T-helper 17 cell (primary cell): ENCODE data around the gene CACNA2D3. TPM values are rescaled to one million over a fixed set of nuclear protein-coding genes. Genes with fewer than 3 reads are reported as not detected.

Experiments
- ATAC-seq: fragments of 150-1000 bp; cut with Tn5 transposase; 2 replicates; pipeline ENCODE4 v1.10.0; 2021; ENCODE audit warnings: mild to moderate bottlenecking, moderate library complexity
- DNase-seq, 3 donors: peaks; one replicate each; pipeline versions ENCODE4 v3.0.0 to v3.0.0-alpha.2; 2020 to 2021
- H3K9me3 ChIP-seq: one replicate; pipeline ENCODE4 v1.7.0; 2013; ENCODE audit warnings: low read length, mild to moderate bottlenecking; ENCODE audit not compliant: control insufficient read depth, poor library complexity, severe bottlenecking
- H3K27ac Mint-ChIP-seq: one replicate; pipeline ENCODE4 v1.8.0; 2022; ENCODE audit warnings: mild to moderate bottlenecking, moderate library complexity, mixed read lengths
- H3K27me3 Mint-ChIP-seq: one replicate; pipeline ENCODE4 v1.8.0; 2022; ENCODE audit warnings: mixed read lengths
- H3K36me3 Mint-ChIP-seq: one replicate; pipeline ENCODE4 v1.8.0; 2022; ENCODE audit warnings: low read depth, mixed read lengths
- H3K4me1 Mint-ChIP-seq: one replicate; pipeline ENCODE4 v1.8.0; 2022; ENCODE audit warnings: mild to moderate bottlenecking, mixed read lengths
- H3K4me3 Mint-ChIP-seq: one replicate; pipeline ENCODE4 v1.8.0; 2022; ENCODE audit warnings: mild to moderate bottlenecking, moderate library complexity, mixed read lengths
- total RNA-seq, 4 donors: library from RNA in 2 of 4; stranded (reverse) in 2 of 4; gene quantifications; one replicate each; pipeline ENCODE4 v1.2.3 and lab custom pipeline; 2022 to 2026

CACNA2D3 gene
- total RNA-seq, 2 donors from 2014 or later: 0.08 TPM; not detected in 1

GRCh38 chr3:54494209-54494608, 371.9 kb downstream of the CACNA2D3 start:
- DNase-seq (no peak), ATAC-seq (no peak)
- no peaks in the 10 kb centered on the region for H3K27me3 Mint-ChIP-seq
- no peaks in the 10 kb centered on the region for H3K4me1 Mint-ChIP-seq
- H3K9me3 ChIP-seq: no peaks in the 10 kb centered on the region
- no peak overlapping the region for H3K27ac Mint-ChIP-seq
- no peaks in the 10 kb centered on the region for H3K36me3 Mint-ChIP-seq
- H3K4me3 Mint-ChIP-seq: no peak overlapping the region

DNA sequence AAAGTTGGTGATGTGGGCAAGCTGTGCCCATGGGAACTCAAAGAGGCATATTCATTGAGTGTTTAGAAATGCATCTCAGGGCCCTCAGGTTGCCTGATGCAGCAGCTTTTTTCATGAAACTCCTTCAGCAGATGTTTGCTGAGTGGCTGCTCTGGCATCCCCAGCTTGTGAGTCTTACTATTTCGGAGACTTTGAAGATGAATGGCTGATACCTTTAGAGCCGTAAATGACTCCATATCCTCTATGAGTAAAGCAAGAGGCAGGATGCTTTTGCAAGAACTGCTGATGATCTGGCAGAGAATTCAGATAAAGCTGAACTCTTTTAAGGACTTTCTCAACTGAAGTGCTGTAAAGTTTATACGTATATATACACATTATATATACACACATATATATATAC, 384.3 kb downstream of the CACNA2D3 start:
- Mint-ChIP-seq H3K27me3 (no peaks in the 10 kb centered on the region), H3K27ac (no peak overlapping the region), H3K4me1 (no peaks in the 10 kb centered on the region), H3K4me3 (no peak overlapping the region), H3K36me3 (no peaks in the 10 kb centered on the region)
- no peaks in the 10 kb centered on the region for H3K9me3 ChIP-seq
- ATAC-seq (no peak), DNase-seq (no peak)

DNA sequence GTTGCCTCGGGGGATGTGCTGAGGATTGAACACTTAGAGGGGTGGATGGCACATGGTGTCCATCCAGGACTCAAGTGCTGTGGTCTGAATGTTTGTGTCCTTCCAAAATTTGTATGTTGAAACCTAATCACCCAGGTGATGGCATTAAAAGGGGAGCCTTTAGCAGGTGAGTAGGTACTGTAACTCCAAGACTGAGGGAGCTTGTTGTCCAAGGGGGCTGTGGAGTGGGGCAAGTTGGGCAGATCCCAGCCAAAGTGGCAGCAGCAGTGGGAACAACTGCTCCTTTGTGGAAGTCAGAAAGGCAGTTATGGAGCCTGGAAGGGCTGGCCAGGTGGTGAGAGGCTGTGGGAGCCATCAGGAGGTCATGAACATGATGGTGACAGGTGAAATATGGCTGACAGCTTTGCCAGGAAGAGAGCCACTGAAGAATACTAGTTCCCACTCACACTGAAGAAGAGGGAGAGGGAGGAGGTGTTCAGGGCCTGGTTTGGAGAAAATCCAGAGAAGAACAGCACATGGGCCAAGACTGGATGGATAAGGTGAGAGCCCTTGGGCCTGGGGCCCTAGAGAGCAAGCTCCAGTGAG, 385.6 kb downstream of the CACNA2D3 start:
- no peaks in the 10 kb centered on the region for H3K9me3 ChIP-seq
- H3K36me3 Mint-ChIP-seq: no peaks in the 10 kb centered on the region
- H3K4me3 Mint-ChIP-seq: no peak overlapping the region
- H3K4me1 Mint-ChIP-seq: no peaks in the 10 kb centered on the region
- DNase-seq (no peak), ATAC-seq (no peak)
- no peak overlapping the region for H3K27ac Mint-ChIP-seq
- H3K27me3 Mint-ChIP-seq: no peaks in the 10 kb centered on the region

DNA sequence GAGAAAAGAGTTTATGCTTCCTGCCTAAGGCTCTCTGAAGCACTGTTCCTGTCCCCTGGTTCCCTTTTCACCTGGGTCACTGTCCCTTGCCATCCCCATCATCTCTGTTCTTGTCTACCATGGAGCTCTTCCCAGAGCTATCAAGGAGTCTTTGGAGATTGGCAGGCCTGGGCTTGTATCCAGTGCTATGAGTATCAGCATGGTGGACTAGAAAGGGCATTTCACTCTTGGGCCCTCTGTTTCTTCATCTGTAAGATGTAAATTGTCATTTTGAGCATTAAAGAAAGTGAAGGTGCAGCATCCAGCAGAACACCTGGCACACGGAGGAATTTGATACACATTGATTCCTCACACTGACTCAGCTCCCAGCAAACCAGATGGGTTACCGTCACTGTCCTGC, 388.2 kb downstream of the CACNA2D3 start:
- Mint-ChIP-seq H3K4me3 (no peak overlapping the region), H3K4me1 (no peaks in the 10 kb centered on the region), H3K27me3 (no peaks in the 10 kb centered on the region), H3K36me3 (no peaks in the 10 kb centered on the region), H3K27ac (no peak overlapping the region)
- H3K9me3 ChIP-seq: no peaks in the 10 kb centered on the region
- ATAC-seq: no peak
- no peak for DNase-seq

DNA sequence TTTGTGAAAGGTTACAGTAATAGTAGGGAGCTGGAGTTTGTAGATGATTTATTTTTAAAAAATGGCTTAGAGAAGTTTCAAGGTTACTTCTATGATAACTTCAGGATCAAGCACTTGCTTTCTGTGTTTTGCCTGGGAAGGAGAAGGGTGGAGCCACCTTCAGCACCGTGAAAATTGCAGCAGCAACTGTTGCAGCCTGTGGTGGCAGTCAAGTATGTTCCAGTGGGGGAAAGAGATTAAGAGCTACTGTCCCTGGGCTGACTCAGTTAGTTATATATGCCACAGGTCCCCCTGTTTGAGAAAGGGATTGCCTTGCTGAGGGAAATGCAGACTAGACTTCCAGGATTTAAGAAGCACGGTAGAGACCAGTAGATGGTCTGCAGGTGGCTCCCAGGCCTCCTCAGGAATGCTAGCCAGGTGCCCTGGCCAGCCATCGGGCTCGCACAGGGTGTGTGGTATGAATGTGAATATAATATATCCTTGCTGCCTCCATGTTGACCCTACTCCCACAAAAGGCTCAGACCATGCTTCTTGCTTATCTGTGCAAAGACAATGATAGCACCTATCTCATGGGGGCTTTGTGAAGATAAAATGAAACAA, 389.5 kb downstream of the CACNA2D3 start:
- H3K4me1 Mint-ChIP-seq: no peaks in the 10 kb centered on the region
- no peak overlapping the region for H3K27ac Mint-ChIP-seq
- H3K27me3 Mint-ChIP-seq: no peaks in the 10 kb centered on the region
- H3K4me3 Mint-ChIP-seq: no peak overlapping the region
- no peak for DNase-seq
- no peak for ATAC-seq
- H3K36me3 Mint-ChIP-seq: no peaks in the 10 kb centered on the region
- no peaks in the 10 kb centered on the region for H3K9me3 ChIP-seq

DNA sequence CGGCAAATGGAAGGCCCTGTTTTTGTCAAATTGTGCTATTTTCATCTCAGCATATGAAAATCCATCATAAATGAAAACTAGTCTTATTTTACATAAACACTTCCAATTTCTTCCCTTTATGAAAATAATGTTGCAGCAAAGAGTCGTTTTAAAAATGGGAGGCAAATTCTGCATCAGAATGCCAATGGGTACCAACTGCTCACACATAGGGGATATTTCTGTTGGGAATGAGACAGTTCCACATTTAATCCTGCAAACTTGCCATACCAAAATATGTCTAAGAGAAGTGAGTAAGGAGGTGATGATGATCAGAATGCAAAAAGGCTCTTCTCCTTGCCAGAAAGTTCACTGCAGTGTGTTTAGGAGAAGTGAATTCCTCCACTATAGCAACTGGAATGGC, 391.7 kb downstream of the CACNA2D3 start:
- no peaks in the 10 kb centered on the region for H3K4me1 Mint-ChIP-seq

DNA sequence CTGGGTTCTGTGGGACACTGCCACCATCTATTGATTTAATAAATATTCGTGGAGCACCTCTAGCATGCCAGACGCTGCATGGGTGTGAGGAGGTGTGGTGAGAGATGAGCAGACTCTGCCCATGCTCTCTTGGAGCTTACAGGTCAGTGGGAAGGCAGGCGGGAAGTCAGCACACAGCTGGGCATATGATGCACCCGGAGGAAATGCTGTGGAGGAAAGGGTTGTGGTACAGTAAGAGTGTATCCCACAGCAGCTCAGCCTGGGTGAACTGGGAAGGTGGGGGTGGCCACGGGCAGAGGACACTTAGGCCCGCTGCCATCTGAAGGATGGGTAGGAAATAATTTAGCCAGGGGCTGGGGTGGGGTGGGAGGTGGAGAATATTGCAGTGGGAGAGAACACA, 392.1 kb downstream of the CACNA2D3 start:
- Mint-ChIP-seq H3K27ac (no peak overlapping the region), H3K27me3 (no peaks in the 10 kb centered on the region), H3K4me3 (no peak overlapping the region), H3K36me3 (no peaks in the 10 kb centered on the region), H3K4me1 (no peaks in the 10 kb centered on the region)
- DNase-seq (no peak), ATAC-seq (no peak)
- H3K9me3 ChIP-seq: no peaks in the 10 kb centered on the region

More for the DNA sequence above, 391.7 kb downstream of the CACNA2D3 start:
- DNase-seq: no peak
- H3K36me3 Mint-ChIP-seq: no peaks in the 10 kb centered on the region
- H3K9me3 ChIP-seq: no peaks in the 10 kb centered on the region
- H3K27me3 Mint-ChIP-seq: no peaks in the 10 kb centered on the region
- H3K4me3 Mint-ChIP-seq: no peak overlapping the region
- ATAC-seq: no peak
- H3K27ac Mint-ChIP-seq: no peak overlapping the region

DNA sequence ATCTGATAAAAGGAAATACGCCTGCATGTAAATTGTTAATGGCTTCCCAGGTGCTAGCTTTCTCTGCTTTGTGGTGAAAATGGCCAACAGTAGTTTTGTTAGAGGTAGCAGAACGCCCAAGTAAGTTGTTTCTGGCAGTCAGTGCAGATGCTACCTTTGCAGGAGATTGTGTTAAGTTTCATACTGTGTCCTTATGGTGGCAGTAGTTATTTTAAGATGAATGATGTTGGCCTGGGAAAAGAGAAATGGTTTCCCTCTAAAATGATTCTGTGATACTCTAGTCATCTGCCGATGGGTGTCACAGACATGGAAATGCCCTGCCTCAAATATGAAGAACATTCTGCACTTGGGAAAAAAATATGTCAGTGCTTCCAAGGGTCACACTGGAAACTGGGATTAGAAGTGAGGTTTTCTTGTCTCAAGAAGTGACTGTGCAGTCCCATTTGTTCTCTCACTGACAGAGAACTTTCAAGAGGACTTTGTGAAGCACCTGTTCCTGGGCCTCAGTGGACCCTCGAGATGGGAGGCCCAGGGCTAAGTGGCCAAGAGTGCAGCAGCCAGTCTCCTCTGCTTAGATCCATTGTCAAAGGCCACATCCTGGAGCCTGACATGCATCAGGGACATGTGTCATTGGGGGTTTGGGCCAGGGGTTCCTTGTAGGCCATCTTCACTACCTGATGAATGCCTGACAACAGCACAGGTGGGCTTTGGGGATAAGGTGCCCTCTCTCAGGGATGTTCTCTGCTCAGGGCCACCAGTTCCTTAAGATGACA, 393.3 kb downstream of the CACNA2D3 start:
- no peak for DNase-seq
- no peaks in the 10 kb centered on the region for H3K9me3 ChIP-seq
- Mint-ChIP-seq H3K4me1 (no peaks in the 10 kb centered on the region), H3K4me3 (no peak overlapping the region), H3K36me3 (no peaks in the 10 kb centered on the region), H3K27ac (no peak overlapping the region), H3K27me3 (no peaks in the 10 kb centered on the region)
- ATAC-seq: no peak

GRCh38 chr3:54517424-54517823, 395.1 kb downstream of the CACNA2D3 start:
- Mint-ChIP-seq H3K27ac (no peak overlapping the region), H3K36me3 (no peaks in the 10 kb centered on the region), H3K4me1 (no peaks in the 10 kb centered on the region), H3K4me3 (no peak overlapping the region), H3K27me3 (no peaks in the 10 kb centered on the region)
- H3K9me3 ChIP-seq: no peaks in the 10 kb centered on the region
- ATAC-seq (no peak), DNase-seq (no peak)

DNA sequence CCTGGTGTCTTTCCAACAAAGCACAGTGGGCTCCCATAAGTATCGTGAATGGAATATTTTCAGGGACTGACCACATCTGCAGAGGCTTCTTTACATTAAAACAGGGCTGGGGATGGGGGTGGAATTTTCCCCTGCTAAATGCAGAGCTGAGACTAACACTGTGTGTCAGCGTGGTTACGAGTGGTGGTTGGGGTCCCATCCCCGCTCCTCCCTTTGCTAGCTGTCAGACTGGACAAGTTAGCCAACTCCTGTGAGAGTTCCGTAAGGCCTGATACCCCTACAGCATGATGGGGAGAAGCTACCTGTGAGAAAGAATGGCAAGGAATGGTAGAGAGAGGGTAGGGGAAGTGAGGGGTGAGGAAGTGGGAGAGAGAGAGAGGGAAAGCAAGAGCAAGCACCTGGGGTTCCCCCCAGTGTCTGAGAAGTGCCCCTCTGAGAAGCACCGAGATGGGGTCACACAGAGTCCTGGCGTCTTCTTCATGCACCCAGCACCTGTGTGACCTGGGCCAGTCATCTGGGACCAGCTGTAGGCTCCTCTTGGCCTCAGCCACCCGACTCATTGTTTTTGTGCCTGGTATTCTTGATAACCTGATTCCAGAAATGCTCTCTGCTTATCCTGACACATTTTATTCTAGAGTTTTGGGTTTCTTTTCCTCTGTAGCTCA, 395.8 kb downstream of the CACNA2D3 start:
- Mint-ChIP-seq H3K27me3 (no peaks in the 10 kb centered on the region), H3K4me3 (no peak overlapping the region), H3K4me1 (no peaks in the 10 kb centered on the region), H3K36me3 (no peaks in the 10 kb centered on the region), H3K27ac (no peak overlapping the region)
- ATAC-seq (no peak), DNase-seq (no peak)
- no peaks in the 10 kb centered on the region for H3K9me3 ChIP-seq

- H3K4me3 Mint-ChIP-seq: no peak overlapping the region
- no peaks in the 10 kb centered on the region for H3K36me3 Mint-ChIP-seq
- no peaks in the 10 kb centered on the region for H3K27me3 Mint-ChIP-seq
- ATAC-seq (no peak), DNase-seq (no peak)
- no peaks in the 10 kb centered on the region for H3K4me1 Mint-ChIP-seq
- no peak overlapping the region for H3K27ac Mint-ChIP-seq
- H3K9me3 ChIP-seq: no peaks in the 10 kb centered on the region
Measured at GRCh38 chr3:54519493-54519892, 397.1 kb downstream of the CACNA2D3 start.

- DNase-seq (no peak), ATAC-seq (no peak)
- Mint-ChIP-seq H3K36me3 (no peaks in the 10 kb centered on the region), H3K4me3 (no peak overlapping the region), H3K27ac (no peak overlapping the region), H3K4me1 (no peaks in the 10 kb centered on the region), H3K27me3 (no peaks in the 10 kb centered on the region)
- H3K9me3 ChIP-seq: no peaks in the 10 kb centered on the region
Measured at GRCh38 chr3:54520060-54520459, 397.7 kb downstream of the CACNA2D3 start.

- H3K27me3 Mint-ChIP-seq: no peaks in the 10 kb centered on the region
- H3K4me1 Mint-ChIP-seq: no peaks in the 10 kb centered on the region
- DNase-seq: no peak
- no peak overlapping the region for H3K27ac Mint-ChIP-seq
- no peaks in the 10 kb centered on the region for H3K9me3 ChIP-seq
- no peak for ATAC-seq
- no peak overlapping the region for H3K4me3 Mint-ChIP-seq
- no peaks in the 10 kb centered on the region for H3K36me3 Mint-ChIP-seq
Measured at GRCh38 chr3:54527521-54527920, 405.2 kb downstream of the CACNA2D3 start.
